SK-N-SH (cell line): ENCODE results near the gene DPP10. TPM values are rescaled to one million over a fixed set of nuclear protein-coding genes. Genes with fewer than 3 reads are reported as not detected.
"Not testable (repeated sequence)": the region's sequence is repeated elsewhere in the genome, so short reads cannot be mapped to it uniquely, and the experiment has no call there.

Source experiments
- CTCF ChIA-PET: fragments of 300-600, 350-600 bp; formaldehyde crosslinking; extraction: SDS; loops from one replicate; lab custom pipeline; 2021; lab: Yijun Ruan, JAX
- POLR2A ChIA-PET: fragments of 350-600 bp; sonication (Branson Sonifier 250); formaldehyde crosslinking; extraction: SDS; loops from one replicate; lab custom pipeline; 2020; ENCODE audit warnings: antibody characterized with exemption, inconsistent platforms; lab: Yijun Ruan, JAX
- DNase-seq: peaks from one replicate; pipeline ENCODE4 v3.0.0; 2012
- H2AFZ ChIP-seq: fragments of 200-600 bp; sonication (generic); 2 replicates; pipeline ENCODE4 v1.8.1; 2016; ENCODE audit warnings: antibody characterized with exemption, mild to moderate bottlenecking, low read depth
- H3F3A ChIP-seq: fragments of 200-600 bp; sonication (generic); replicated peaks from 2 replicates; pipeline ENCODE3; 2016; ENCODE audit warnings: antibody characterized with exemption, mild to moderate bottlenecking; ENCODE audit not compliant: insufficient read depth
- H3K27ac ChIP-seq, 2 experiments: fragments of 200-500 bp in 1 of 2; fragments of 200-600 bp in 1 of 2; sonication (Bioruptor generic) in 1 of 2; sonication (generic), shearing (Covaris generic) in 1 of 2; 2 replicates each; pipeline versions ENCODE4 v1.5.1 to v1.6.1; 2014 to 2016; ENCODE audit warnings: low read depth in 2 of 2, inconsistent platforms in 1 of 2, low read length in 1 of 2, mild to moderate bottlenecking in 1 of 2, mixed read lengths in 1 of 2
- H3K27me3 ChIP-seq: fragments of 200-600 bp; sonication (generic), shearing (Covaris generic); 2 replicates; pipeline ENCODE4 v1.6.1; 2016; ENCODE audit warnings: mixed run types; ENCODE audit not compliant: insufficient read depth
- H3K36me3 ChIP-seq, 2 experiments: fragments of 200-500 bp in 1 of 2; fragments of 200-600 bp in 1 of 2; sonication (Bioruptor generic) in 1 of 2; sonication (generic) in 1 of 2; replicated peaks in 1 of 2; 2 replicates each; pipeline versions ENCODE3 to v1.5.1; 2014 to 2016; ENCODE audit warnings: low read length in 1 of 2, mild to moderate bottlenecking in 1 of 2; ENCODE audit not compliant: insufficient read depth in 2 of 2, control insufficient read depth in 1 of 2
- H3K4me1 ChIP-seq, 2 experiments: fragments of 200-500 bp in 1 of 2; fragments of 200-600 bp in 1 of 2; sonication (Bioruptor generic) in 1 of 2; sonication (generic), shearing (Covaris generic) in 1 of 2; 2 replicates each; pipeline versions ENCODE4 v1.5.1 to v1.6.1; 2014 to 2016; ENCODE audit warnings: low read depth in 1 of 2, low read length in 1 of 2, mixed run types in 1 of 2; ENCODE audit not compliant: insufficient read depth in 2 of 2, control insufficient read depth in 1 of 2
- H3K4me2 ChIP-seq: fragments of 200-600 bp; sonication (generic), shearing (Covaris generic); 2 replicates; pipeline ENCODE4 v1.6.1; 2017; ENCODE audit warnings: mixed run types
- H3K4me3 ChIP-seq, 2 experiments: fragments of 200-500 bp in 1 of 2; fragments of 200-600 bp in 1 of 2; sonication (Bioruptor generic) in 1 of 2; sonication (generic), shearing (Covaris generic) in 1 of 2; 2 replicates each; pipeline versions ENCODE4 v1.5.1 to v1.8.1; 2014 to 2016; ENCODE audit warnings: low read depth in 2 of 2, inconsistent platforms in 1 of 2, low read length in 1 of 2, mild to moderate bottlenecking in 1 of 2, mixed read lengths in 1 of 2, moderate library complexity in 1 of 2
- H3K79me2 ChIP-seq: fragments of 200-600 bp; sonication (generic); 2 replicates; pipeline ENCODE4 v1.8.1; 2017; ENCODE audit warnings: mild to moderate bottlenecking; ENCODE audit not compliant: insufficient read depth
- H3K9ac ChIP-seq: fragments of 200-600 bp; sonication (generic); 2 replicates; pipeline ENCODE4 v1.6.1; 2017; ENCODE audit warnings: mixed run types
- H3K9me2 ChIP-seq: fragments of 200-600 bp; sonication (generic); 2 replicates; pipeline ENCODE4 v1.6.1; 2017; ENCODE audit warnings: mixed run types
- H3K9me3 ChIP-seq: fragments of 200-600 bp; sonication (generic); 2 replicates; pipeline ENCODE4 v1.6.1; 2017; ENCODE audit warnings: mixed run types, mild to moderate bottlenecking, moderate library complexity
- H4K20me1 ChIP-seq: fragments of 200-600 bp; sonication (generic); 2 replicates; pipeline ENCODE4 v1.6.1; 2017; ENCODE audit warnings: mild to moderate bottlenecking, mixed run types; ENCODE audit not compliant: insufficient read depth
- CHD2 ChIP-seq: fragments of 150-350 bp; IDR thresholded peaks from 2 replicates; pipeline ENCODE4 v1.6.1; 2018; ENCODE audit warnings: low read length; ENCODE audit not compliant: partially characterized antibody
- GABPA ChIP-seq: IDR thresholded peaks from 2 replicates; pipeline ENCODE4 v1.4.0; 2012; ENCODE audit warnings: low read depth, mild to moderate bottlenecking
- GATA2 ChIP-seq: sonication (generic); formaldehyde crosslinking; IDR thresholded peaks from 2 replicates; pipeline ENCODE4 v1.5.0; 2020; ENCODE audit warnings: mild to moderate bottlenecking, missing genetic modification reagents
- IRF3 ChIP-seq: fragments of 150-350 bp; IDR thresholded peaks from 2 replicates; pipeline ENCODE4 v1.6.1; 2016; ENCODE audit warnings: mild to moderate bottlenecking, low read depth, low read length
- JUND ChIP-seq: IDR thresholded peaks from 2 replicates; pipeline ENCODE4 v1.4.0; 2012
- MEF2A ChIP-seq: IDR thresholded peaks from 2 replicates; pipeline ENCODE4 v1.4.0; 2012; ENCODE audit warnings: low read depth, borderline replicate concordance
- NFIC ChIP-seq: IDR thresholded peaks from 2 replicates; pipeline ENCODE4 v1.4.0; 2012; ENCODE audit warnings: borderline replicate concordance
- NRF1 ChIP-seq: IDR thresholded peaks from 2 replicates; pipeline ENCODE4 v1.6.1; 2012; ENCODE audit warnings: low read depth, mild to moderate bottlenecking, low read length
- PBX3 ChIP-seq: IDR thresholded peaks from 2 replicates; pipeline ENCODE4; 2012
- POLR2AphosphoS5 ChIP-seq: IDR thresholded peaks from 2 replicates; pipeline ENCODE4 v1.6.1; 2012; ENCODE audit warnings: low read depth, low read length
- RAD21 ChIP-seq: IDR thresholded peaks from 2 replicates; pipeline ENCODE4 v1.6.1; 2012; ENCODE audit warnings: mild to moderate bottlenecking, low read length
- RFX5 ChIP-seq: IDR thresholded peaks from 2 replicates; pipeline ENCODE4 v1.6.1; 2012; ENCODE audit warnings: mild to moderate bottlenecking, improper control_type of control experiment, low read length
- SIN3A ChIP-seq: IDR thresholded peaks from 2 replicates; pipeline ENCODE4 v1.6.1; 2012; ENCODE audit warnings: low read depth, mild to moderate bottlenecking, low read length, moderate library complexity, borderline replicate concordance
- TCF12 ChIP-seq: IDR thresholded peaks from 2 replicates; pipeline ENCODE4 v1.4.0; 2012
- USF1 ChIP-seq: IDR thresholded peaks from 2 replicates; pipeline ENCODE4 v1.4.0; 2012; ENCODE audit warnings: low read depth, borderline replicate concordance
- USF2 ChIP-seq: fragments of 150-350 bp; IDR thresholded peaks from 2 replicates; pipeline ENCODE4 v1.6.1; 2017; ENCODE audit warnings: antibody characterized with exemption, low read length, low read depth, borderline replicate concordance
- YY1 ChIP-seq: IDR thresholded peaks from 2 replicates; pipeline ENCODE4 v1.4.0; 2012; ENCODE audit warnings: low read depth, mild to moderate bottlenecking
- ZBTB33 ChIP-seq: IDR thresholded peaks from 2 replicates; pipeline ENCODE4 v1.4.0; 2012; ENCODE audit warnings: low read depth, borderline replicate concordance
- WGBS: methylation state at CpG from one replicate; pipeline ENCODE4 v1.1.6; 2017; ENCODE audit warnings: low lambda C conversion rate; 5-methylcytosine and 5-hydroxymethylcytosine counted together
- polyA plus RNA-seq, 3 experiments: library from polyadenylated mRNA; depleted of rRNA; stranded (reverse); fragments of >200 nt; gene quantifications; 2 replicates each; pipeline ENCODE4 v1.2.3, GENCODE V29; 2012

Gene DPP10
- polyA plus RNA-seq, 1 of the 3 experiments (the other 2 are of a cell fraction): not detected

- DNase-seq, H3K9me2 ChIP-seq, H3K27ac ChIP-seq, H3K4me1 ChIP-seq, H3K9ac ChIP-seq, POLR2A ChIA-PET, H3F3A ChIP-seq, H3K79me2 ChIP-seq, CTCF ChIA-PET, H3K36me3 ChIP-seq, H2AFZ ChIP-seq, H3K4me2 ChIP-seq, H4K20me1 ChIP-seq, H3K27me3 ChIP-seq, H3K4me3 ChIP-seq, H3K9me3 ChIP-seq: not testable (repeated sequence)
- 15% methylated on average over 4 of the region's 5 CpGs for WGBS
Observed at GRCh38 chr2:114748175-114748574, 305.7 kb downstream of the DPP10 start.

GRCh38 chr2:114752425-114752824 lies 310.0 kb downstream of the DPP10 start:
- H3K4me1 ChIP-seq: no peaks in the 10 kb centered on the region
- H3F3A ChIP-seq: no peaks in the 10 kb centered on the region
- no peak for TF ChIP-seq YY1
- no peak for TF ChIP-seq NFIC
- TF ChIP-seq JUND: no peak
- TF ChIP-seq IRF3: no peak
- TF ChIP-seq NRF1: no peak
- TF ChIP-seq RAD21: no peak
- no peak for TF ChIP-seq TCF12
- TF ChIP-seq ZBTB33: no peak
- TF ChIP-seq USF1: no peak
- TF ChIP-seq USF2: no peak
- TF ChIP-seq GABPA: no peak
- TF ChIP-seq PBX3: no peak
- no peak for TF ChIP-seq RFX5
- no peak for TF ChIP-seq POLR2AphosphoS5
- no peak for TF ChIP-seq MEF2A
- TF ChIP-seq CHD2: no peak
- no peak for TF ChIP-seq GATA2 (CRISPR knock-in tag)
- no peak for TF ChIP-seq SIN3A
- 4% methylated on average over 4 of the region's 4 CpGs for WGBS
- no peaks in the 10 kb centered on the region for H3K36me3 ChIP-seq
- H2AFZ ChIP-seq: no peak overlapping the region
- CTCF ChIA-PET: interaction anchor here (0.9 kb wide), 1 partner anchor 10 kb away, joined by 4 read pairs; no protein-coding TSS in a partner anchor
- no peak overlapping the region for H3K9ac ChIP-seq
- POLR2A ChIA-PET: no interaction called here
- H3K9me2 ChIP-seq: no peaks in the 10 kb centered on the region
- no peaks in the 10 kb centered on the region for H3K79me2 ChIP-seq
- no peak overlapping the region for H3K4me2 ChIP-seq
- DNase-seq: no peak
- H3K9me3 ChIP-seq: no peaks in the 10 kb centered on the region
- H3K27me3 ChIP-seq: no peaks in the 10 kb centered on the region
- H3K4me3 ChIP-seq: no peak overlapping the region
- H4K20me1 ChIP-seq: no peaks in the 10 kb centered on the region
- H3K27ac ChIP-seq: no peak overlapping the region
